Thoracic aorta (tissue), 2 donors: ENCODE data around the gene MICAL3. TPM values are rescaled to one million over a fixed set of nuclear protein-coding genes. Genes with fewer than 3 reads are reported as not detected.

ENCODE experiments used
- ATAC-seq: fragments of 150-250 bp; one replicate; pipeline ENCODE4 v1.8.0; 2017; ENCODE audit warnings: low read depth; ENCODE audit not compliant: insufficient number of reproducible peaks, low FRiP score
- DNase-seq: peaks from one replicate; pipeline ENCODE4 v3.0.0-alpha.2; 2020; ENCODE audit warnings: low spot score
- H3K27ac ChIP-seq, 2 donors: fragments of 200-600 bp; sonication (generic); 1 replicate in 1 of 2; 2 replicates in 1 of 2; pipeline ENCODE4 v1.5.1; 2016; ENCODE audit warnings: mild to moderate bottlenecking in 2 of 2, moderate library complexity in 2 of 2
- H3K27me3 ChIP-seq: fragments of 200-600 bp; sonication (generic); replicated peaks from 2 replicates; pipeline ENCODE4 v1.6.0; 2016; ENCODE audit warnings: mild to moderate bottlenecking; ENCODE audit not compliant: insufficient read depth
- H3K36me3 ChIP-seq: fragments of 200-600 bp; sonication (generic); one replicate; pipeline ENCODE4 v1.5.1; 2016
- H3K4me1 ChIP-seq, 2 donors: fragments of 200-600 bp; sonication (generic); 1 replicate in 1 of 2; 2 replicates in 1 of 2; pipeline versions ENCODE4 v1.5.1 to v1.6.0; 2016; ENCODE audit warnings: low read depth in 2 of 2, mild to moderate bottlenecking in 1 of 2; ENCODE audit not compliant: control insufficient read depth in 1 of 2
- H3K4me3 ChIP-seq: fragments of 200-600 bp; sonication (generic); 2 replicates; pipeline ENCODE4 v1.5.1; 2016; ENCODE audit warnings: mild to moderate bottlenecking
- H3K9me3 ChIP-seq: fragments of 200-600 bp; sonication (generic); 2 replicates; pipeline ENCODE4 v1.5.1; 2016
- CTCF ChIP-seq: fragments of 200-600 bp; sonication (generic); IDR thresholded peaks from one replicate; pipeline ENCODE4 v1.5.1; 2019; ENCODE audit warnings: antibody characterized with exemption
- total RNA-seq, 2 donors: library from RNA; depleted of rRNA; stranded (reverse); fragments of >200 nt; gene quantifications; one replicate each; pipeline versions ENCODE4 v1.1.0 to v1.2.3, GENCODE V29; 2016

The MICAL3 gene
- total RNA-seq, 2 donors from 2014 or later, result 45.2 to 78.0 TPM

DNA sequence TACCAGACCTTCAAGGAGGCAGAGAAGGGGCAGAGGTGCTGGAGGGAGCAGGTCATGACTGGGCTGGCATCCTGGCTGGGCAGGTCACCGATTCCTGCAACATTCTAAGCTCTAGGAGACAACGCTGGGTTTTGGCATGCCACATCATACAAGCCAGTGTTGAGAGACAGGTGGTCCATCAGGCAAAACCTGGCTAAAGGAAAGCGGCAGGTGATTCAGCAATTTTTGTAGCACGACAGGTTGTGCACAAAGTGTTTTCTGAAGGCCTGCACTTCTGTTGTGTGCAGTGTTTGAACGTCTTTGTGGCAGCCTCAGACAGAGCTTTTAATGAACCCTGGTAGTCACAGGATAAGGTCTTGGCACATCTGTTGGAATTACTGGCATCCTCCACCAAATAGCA is 180.2 kb downstream of the MICAL3 start:
- Histone ChIP-seq H3K27ac (no peak overlapping the region), H3K4me3 (no peak overlapping the region), H3K9me3 (no peaks in the 10 kb centered on the region), H3K27me3 (no peaks in the 10 kb centered on the region), H3K4me1 (peaks cover 12 to 28% of the 10 kb centered on the region in 2 donors), H3K36me3 (peaks cover 13% of the 10 kb centered on the region)
- no peak for ATAC-seq
- DNase-seq, result no peak
- no peak for TF ChIP-seq CTCF

DNA sequence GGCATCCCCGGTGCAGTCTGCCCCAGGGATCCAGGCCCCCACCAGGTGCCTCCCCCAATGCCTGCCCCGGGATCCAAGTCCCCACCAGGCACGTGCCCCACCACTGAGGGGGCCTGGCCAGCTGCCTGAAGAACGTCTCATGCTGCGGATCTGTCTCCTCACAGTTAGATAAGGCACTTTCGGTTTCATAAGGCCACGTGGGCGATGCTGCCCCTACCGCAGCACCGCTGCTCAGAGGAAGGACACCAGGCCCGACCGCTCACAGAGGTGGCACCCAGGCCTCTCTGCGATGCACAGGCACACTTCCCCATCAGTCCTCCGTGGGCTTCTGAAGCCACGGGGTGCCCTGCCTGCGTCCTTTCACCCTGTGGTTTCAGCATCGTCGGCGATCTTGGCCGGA is 182.0 kb downstream of the MICAL3 start:
- ATAC-seq (no peak), DNase-seq (no peak)
- Histone ChIP-seq H3K36me3 (peaks cover 18% of the 10 kb centered on the region), H3K27ac (no peak overlapping the region), H3K27me3 (no peaks in the 10 kb centered on the region), H3K9me3 (no peaks in the 10 kb centered on the region), H3K4me3 (no peak overlapping the region), H3K4me1 (peaks cover 12 to 31% of the 10 kb centered on the region in 2 donors)
- TF ChIP-seq CTCF, result no peak

GRCh38 chr22:17841836-17842235 is 182.5 kb downstream of the MICAL3 start:
- DNase-seq (no peak), ATAC-seq (no peak)
- peaks cover 18% of the 10 kb centered on the region for H3K36me3 ChIP-seq
- no peaks in the 10 kb centered on the region for H3K27me3 ChIP-seq
- H3K27ac ChIP-seq, result no peak overlapping the region
- H3K9me3 ChIP-seq, result no peaks in the 10 kb centered on the region
- TF ChIP-seq CTCF, result no peak
- H3K4me1 ChIP-seq, result peaks cover 9 to 31% of the 10 kb centered on the region in 2 donors
- no peak overlapping the region for H3K4me3 ChIP-seq

DNA sequence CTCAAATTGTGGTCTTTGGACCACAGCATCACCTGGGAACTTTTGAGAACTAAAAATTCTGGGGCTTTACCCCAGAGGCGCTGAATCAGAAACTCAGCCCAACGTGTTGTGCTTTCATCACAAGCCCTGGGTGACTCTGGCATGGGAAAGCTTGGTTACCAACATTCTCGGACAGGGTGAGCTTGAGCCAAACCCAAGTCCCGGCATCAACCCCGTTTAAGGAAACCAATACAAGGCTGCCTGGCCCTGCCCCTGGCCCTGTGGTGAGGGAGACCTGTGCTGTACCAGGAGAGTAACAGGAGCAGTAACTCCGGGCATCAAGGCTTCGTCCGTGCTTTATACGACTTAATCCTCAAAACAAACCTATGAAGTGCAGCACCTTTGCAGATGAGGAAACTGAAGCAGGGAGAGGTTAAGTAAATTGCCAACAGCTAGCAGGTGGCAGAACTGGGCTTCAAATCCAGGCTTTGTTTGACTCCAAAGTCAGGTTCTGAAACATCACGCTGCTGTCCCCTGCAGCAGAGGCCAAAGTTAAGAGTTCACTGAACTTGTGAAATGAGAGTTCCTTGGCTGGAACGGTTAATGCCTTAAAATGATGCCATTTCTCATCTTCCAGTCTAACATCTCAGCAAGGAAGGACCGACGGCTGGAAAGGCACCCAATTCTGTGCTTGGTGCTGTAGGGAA is 186.0 kb downstream of the MICAL3 start:
- H3K27me3 ChIP-seq, result no peaks in the 10 kb centered on the region
- H3K9me3 ChIP-seq, result no peaks in the 10 kb centered on the region
- H3K27ac ChIP-seq, result peak overlapping the region; percentile 45 to 74
- peaks cover 18% of the 10 kb centered on the region for H3K36me3 ChIP-seq
- H3K4me3 ChIP-seq, result no peak overlapping the region
- DNase-seq (no peak), ATAC-seq (no peak)
- TF ChIP-seq CTCF, result no peak
- H3K4me1 ChIP-seq, result peaks cover 4 to 14% of the 10 kb centered on the region in 2 donors

- Histone ChIP-seq H3K4me3 (no peak overlapping the region), H3K9me3 (no peaks in the 10 kb centered on the region), H3K27ac (peak overlapping the region; percentile 45 to 74), H3K36me3 (peaks cover 18% of the 10 kb centered on the region), H3K4me1 (peaks cover 4 to 14% of the 10 kb centered on the region in 2 donors), H3K27me3 (no peaks in the 10 kb centered on the region)
- DNase-seq (no peak), ATAC-seq (no peak)
- no peak for TF ChIP-seq CTCF
Observed at GRCh38 chr22:17836992-17837742, 187.2 kb downstream of the MICAL3 start.
